ENCODE measurements around the gene AGAP1. TPM values are rescaled to one million over a fixed set of nuclear protein-coding genes. Genes with fewer than 3 reads are reported as not detected.

Gene AGAP1
- total and polyA plus RNA-seq, 2 donors (not counting 3 experiments of a cell fraction or from before 2014, with no cell fraction given) = 10.2 to 20.9 TPM

DNA sequence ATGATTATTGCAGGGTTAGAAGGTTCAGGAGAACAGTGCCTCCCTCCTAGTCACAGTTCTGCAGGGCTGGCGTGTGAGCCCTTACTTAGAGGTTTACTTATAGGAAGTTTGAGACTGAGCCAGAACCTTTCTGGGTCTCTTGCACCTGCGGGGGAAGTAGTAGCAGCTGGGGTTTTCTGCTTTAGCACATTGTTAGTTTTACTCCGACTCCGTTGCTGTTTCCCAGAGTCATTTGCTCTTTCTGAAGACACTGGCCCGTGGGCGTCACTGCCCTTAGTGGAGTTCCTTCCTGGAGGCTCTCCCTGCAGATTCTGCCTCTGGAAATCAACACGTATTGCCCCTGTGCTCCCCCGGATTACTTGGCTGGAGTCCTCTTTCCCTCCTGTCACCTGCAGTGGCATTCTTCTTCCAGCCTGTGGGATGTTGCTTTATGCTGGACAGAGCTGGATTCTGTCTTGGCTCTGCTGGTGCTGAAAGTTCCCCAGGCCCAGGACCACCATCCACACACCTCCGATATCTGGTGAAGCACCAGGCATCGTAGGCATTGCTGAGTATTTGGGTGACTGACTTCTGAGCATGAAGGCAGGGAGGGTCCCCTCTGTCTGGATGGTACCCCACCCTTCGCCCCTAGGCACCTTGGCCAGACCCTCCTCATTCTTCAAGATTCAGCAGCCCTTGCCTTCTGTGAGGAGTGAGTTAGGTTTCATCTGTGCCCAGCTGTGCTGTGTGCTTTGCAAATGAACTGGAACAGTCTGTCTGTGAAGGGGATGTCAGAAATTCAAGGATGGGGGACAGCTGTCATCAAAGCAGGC lies 51.7 kb downstream of the AGAP1 start:
- no peaks in the 10 kb centered on the region for H4K20me1 ChIP-seq (replicated peaks; ENCODE audit: control insufficient read depth, extremely low read depth, insufficient read depth, low read length)

More for the DNA sequence above, 51.7 kb downstream of the AGAP1 start:
- POLR2A ChIA-PET = no interaction called here
- CTCF ChIA-PET = no interaction called here
- intact Hi-C loops (cut with micrococcal nuclease) (no loop called here), dilution Hi-C loops (cut with MboI; ENCODE audit: extremely low pct_ligation_motif_present, low sequenced_read_pairs) (no loop called here)
- no peaks in the 10 kb centered on the region for H3K9me3 ChIP-seq (replicated peaks; ENCODE audit: control insufficient read depth, insufficient read depth, low read length)
- no peaks in the 10 kb centered on the region for H3K4me1 ChIP-seq (ENCODE audit: control insufficient read depth, extremely low read depth, insufficient read depth, low read length)
- H3K79me2 ChIP-seq (ENCODE audit: control insufficient read depth, insufficient read depth, low read length) = no peaks in the 10 kb centered on the region
- TF ChIP-seq GATA2 (IDR thresholded peaks at IDR 0.05; ENCODE audit: insufficient read depth, insufficient read length, low read depth, low read length) (no peak), POLR2A (IDR thresholded peaks at IDR 0.05; ENCODE audit: low read depth, low read length) (no peak), POLR2AphosphoS5 (IDR thresholded peaks at IDR 0.05; ENCODE audit: insufficient read depth, low read depth, low read length) (no peak), JUN (IDR thresholded peaks at IDR 0.05; ENCODE audit: borderline replicate concordance, insufficient read depth, insufficient read length, low read depth) (no peak), EZH2 (IDR thresholded peaks at IDR 0.05; ENCODE audit: borderline replicate concordance, low read depth, low read length, severe bottlenecking) (no peak), FOS (IDR thresholded peaks at IDR 0.05; ENCODE audit: borderline replicate concordance, insufficient read depth, low read length) (no peak), MYC (IDR thresholded peaks at IDR 0.05; ENCODE audit: low read depth, low read length) (no peak)
- TF ChIP-seq, protein P1, sequence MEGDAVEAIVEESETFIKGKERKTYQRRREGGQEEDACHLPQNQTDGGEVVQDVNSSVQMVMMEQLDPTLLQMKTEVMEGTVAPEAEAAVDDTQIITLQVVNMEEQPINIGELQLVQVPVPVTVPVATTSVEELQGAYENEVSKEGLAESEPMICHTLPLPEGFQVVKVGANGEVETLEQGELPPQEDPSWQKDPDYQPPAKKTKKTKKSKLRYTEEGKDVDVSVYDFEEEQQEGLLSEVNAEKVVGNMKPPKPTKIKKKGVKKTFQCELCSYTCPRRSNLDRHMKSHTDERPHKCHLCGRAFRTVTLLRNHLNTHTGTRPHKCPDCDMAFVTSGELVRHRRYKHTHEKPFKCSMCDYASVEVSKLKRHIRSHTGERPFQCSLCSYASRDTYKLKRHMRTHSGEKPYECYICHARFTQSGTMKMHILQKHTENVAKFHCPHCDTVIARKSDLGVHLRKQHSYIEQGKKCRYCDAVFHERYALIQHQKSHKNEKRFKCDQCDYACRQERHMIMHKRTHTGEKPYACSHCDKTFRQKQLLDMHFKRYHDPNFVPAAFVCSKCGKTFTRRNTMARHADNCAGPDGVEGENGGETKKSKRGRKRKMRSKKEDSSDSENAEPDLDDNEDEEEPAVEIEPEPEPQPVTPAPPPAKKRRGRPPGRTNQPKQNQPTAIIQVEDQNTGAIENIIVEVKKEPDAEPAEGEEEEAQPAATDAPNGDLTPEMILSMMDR (IDR thresholded peaks at IDR 0.05; ENCODE audit: extremely low read depth in 1 of 2, insufficient read depth in 1 of 2, low read depth in 1 of 2, low read length in 2 of 2) = no peak
- TF ChIP-seq, protein P2, sequence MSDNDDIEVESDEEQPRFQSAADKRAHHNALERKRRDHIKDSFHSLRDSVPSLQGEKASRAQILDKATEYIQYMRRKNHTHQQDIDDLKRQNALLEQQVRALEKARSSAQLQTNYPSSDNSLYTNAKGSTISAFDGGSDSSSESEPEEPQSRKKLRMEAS (IDR thresholded peaks at IDR 0.05; ENCODE audit: insufficient read depth, insufficient read length) = no peak
- DNase-seq (ENCODE audit: low read depth, low spot score) (no peak), FAIRE-seq (no peak)
- no peak overlapping the region for H2AFZ ChIP-seq (ENCODE audit: low read depth, low read length)
- no peaks in the 10 kb centered on the region for H3K36me3 ChIP-seq (ENCODE audit: control insufficient read depth in 2 of 2, extremely low read depth in 1 of 2, insufficient read depth in 2 of 2, low read length in 2 of 2)
- H3K4me2 ChIP-seq (ENCODE audit: insufficient read depth, low read length) = no peak overlapping the region
- no peak overlapping the region for H3K27ac ChIP-seq (ENCODE audit: insufficient read depth, low read depth, low read length)
- no TSS peak for BruUV-seq (replicated peaks)
- H3K9me1 ChIP-seq (replicated peaks; ENCODE audit: control insufficient read depth, extremely low read depth, insufficient read depth, low read length) = no peaks in the 10 kb centered on the region
- H3K9ac ChIP-seq (replicated peaks; ENCODE audit: extremely low read depth, insufficient read depth, low read length) = no peak overlapping the region
- H3K27me3 ChIP-seq (ENCODE audit: control insufficient read depth in 2 of 2, insufficient read depth in 2 of 2, low read length in 2 of 2) = no peaks in the 10 kb centered on the region
- no peak overlapping the region for H3K4me3 ChIP-seq (replicated peaks in 1 of 3; ENCODE audit: insufficient read depth in 1 of 3, low read depth in 1 of 3, low read length in 3 of 3)

All from endothelial cell of umbilical vein (primary cell).